ENCODE results near the gene PODN.

PODN gene

DNA sequence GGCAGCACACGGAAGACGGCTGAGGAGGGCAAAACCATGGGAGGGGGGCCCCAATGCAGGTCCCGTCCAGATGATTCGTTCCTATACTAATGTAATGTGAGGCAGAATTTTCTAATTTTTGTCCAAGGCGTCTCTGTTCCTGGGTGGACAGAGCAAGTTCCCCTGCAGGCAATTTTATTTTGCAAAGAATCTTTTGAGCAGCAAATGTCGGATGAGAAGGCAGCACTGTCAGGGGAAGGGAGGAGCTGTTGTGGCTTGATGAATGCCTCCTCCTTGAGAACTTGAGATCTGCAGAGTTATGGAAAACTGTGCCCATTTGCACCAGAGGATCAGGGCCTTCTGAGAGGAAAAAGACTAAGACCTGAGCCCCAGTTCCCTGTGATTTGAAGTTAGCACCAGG lies 63.1 kb downstream of the PODN start:
- no peak overlapping the region for H3K4me3 ChIP-seq (ENCODE audit: low read depth, low read length)
- no peak for DNase-seq (ENCODE audit: low read depth)
- TF ChIP-seq, protein P1, sequence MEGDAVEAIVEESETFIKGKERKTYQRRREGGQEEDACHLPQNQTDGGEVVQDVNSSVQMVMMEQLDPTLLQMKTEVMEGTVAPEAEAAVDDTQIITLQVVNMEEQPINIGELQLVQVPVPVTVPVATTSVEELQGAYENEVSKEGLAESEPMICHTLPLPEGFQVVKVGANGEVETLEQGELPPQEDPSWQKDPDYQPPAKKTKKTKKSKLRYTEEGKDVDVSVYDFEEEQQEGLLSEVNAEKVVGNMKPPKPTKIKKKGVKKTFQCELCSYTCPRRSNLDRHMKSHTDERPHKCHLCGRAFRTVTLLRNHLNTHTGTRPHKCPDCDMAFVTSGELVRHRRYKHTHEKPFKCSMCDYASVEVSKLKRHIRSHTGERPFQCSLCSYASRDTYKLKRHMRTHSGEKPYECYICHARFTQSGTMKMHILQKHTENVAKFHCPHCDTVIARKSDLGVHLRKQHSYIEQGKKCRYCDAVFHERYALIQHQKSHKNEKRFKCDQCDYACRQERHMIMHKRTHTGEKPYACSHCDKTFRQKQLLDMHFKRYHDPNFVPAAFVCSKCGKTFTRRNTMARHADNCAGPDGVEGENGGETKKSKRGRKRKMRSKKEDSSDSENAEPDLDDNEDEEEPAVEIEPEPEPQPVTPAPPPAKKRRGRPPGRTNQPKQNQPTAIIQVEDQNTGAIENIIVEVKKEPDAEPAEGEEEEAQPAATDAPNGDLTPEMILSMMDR (IDR thresholded peaks at IDR 0.05; ENCODE audit: low read depth, low read length, missing control alignments) = no peak

GRCh38 chr1:53125623-53126360 lies 63.8 kb downstream of the PODN start:
- no peak for DNase-seq (ENCODE audit: low read depth)
- TF ChIP-seq, protein P1 (IDR thresholded peaks at IDR 0.05; ENCODE audit: low read depth, low read length, missing control alignments) = no peak

DNA sequence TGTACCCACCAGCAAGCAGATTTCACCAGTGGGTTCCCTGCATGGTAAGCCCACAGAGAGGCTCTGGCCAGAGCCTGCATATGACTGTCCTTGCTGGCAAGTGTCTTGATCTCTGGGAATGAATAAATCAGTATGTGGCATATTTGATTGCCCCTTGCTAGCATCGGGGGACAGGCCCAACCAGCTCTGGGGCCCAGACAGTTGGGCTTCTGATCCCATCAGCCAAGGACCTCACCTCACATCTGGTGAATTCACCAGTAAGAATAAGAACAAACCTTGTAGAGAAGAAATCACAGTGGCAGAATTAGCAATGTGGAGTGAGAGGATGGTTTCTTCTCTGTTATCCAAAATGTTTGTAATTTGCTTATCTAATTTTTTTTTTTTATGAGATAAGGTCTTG lies 64.5 kb downstream of the PODN start:
- DNase-seq (ENCODE audit: low read depth) = no peak
- H3K4me3 ChIP-seq (ENCODE audit: low read depth, low read length) = no peak overlapping the region
- TF ChIP-seq, protein P1 (IDR thresholded peaks at IDR 0.05; ENCODE audit: low read depth, low read length, missing control alignments) = no peak

More at GRCh38 chr1:53125623-53126360, 63.8 kb downstream of the PODN start:
- H3K4me3 ChIP-seq (ENCODE audit: low read depth, low read length) = no peak overlapping the region

GRCh38 chr1:53127546-53127945 lies 65.5 kb downstream of the PODN start:
- TF ChIP-seq, protein P1 (IDR thresholded peaks at IDR 0.05; ENCODE audit: low read depth, low read length, missing control alignments) = no peak
- H3K4me3 ChIP-seq (ENCODE audit: low read depth, low read length) = no peak overlapping the region
- no peak for DNase-seq (ENCODE audit: low read depth)

GRCh38 chr1:53128401-53128800 lies 66.4 kb downstream of the PODN start:
- TF ChIP-seq, protein P1 (IDR thresholded peaks at IDR 0.05; ENCODE audit: low read depth, low read length, missing control alignments) = no peak
- no peak overlapping the region for H3K4me3 ChIP-seq (ENCODE audit: low read depth, low read length)
- no peak for DNase-seq (ENCODE audit: low read depth)

- DNase-seq (ENCODE audit: low read depth) = no peak
- H3K4me3 ChIP-seq (ENCODE audit: low read depth, low read length) = no peak overlapping the region
- TF ChIP-seq, protein P1 (IDR thresholded peaks at IDR 0.05; ENCODE audit: low read depth, low read length, missing control alignments) = no peak
Observed at GRCh38 chr1:53129891-53130597, 68.0 kb downstream of the PODN start.

- TF ChIP-seq, protein P1 (IDR thresholded peaks at IDR 0.05; ENCODE audit: low read depth, low read length, missing control alignments) = no peak
- H3K4me3 ChIP-seq (ENCODE audit: low read depth, low read length) = no peak overlapping the region
- DNase-seq (ENCODE audit: low read depth) = no peak
Observed at GRCh38 chr1:53130598-53130877, 68.5 kb downstream of the PODN start.
